C4-2B (cell line): ENCODE results near the gene PARD3B.

Experiments used
- ZFX ChIP-seq: fragments of 450-650 bp; IDR thresholded peaks from 2 replicates; pipeline ENCODE4 v1.6.1; 2017
- TF ChIP-seq, protein P1 (sequence below): fragments of 450-650 bp; conservative IDR thresholded peaks from 2 replicates; pipeline ENCODE4 v1.5.1; 2017; ENCODE audit warnings: mild to moderate bottlenecking

- TF ChIP-seq, protein P1, sequence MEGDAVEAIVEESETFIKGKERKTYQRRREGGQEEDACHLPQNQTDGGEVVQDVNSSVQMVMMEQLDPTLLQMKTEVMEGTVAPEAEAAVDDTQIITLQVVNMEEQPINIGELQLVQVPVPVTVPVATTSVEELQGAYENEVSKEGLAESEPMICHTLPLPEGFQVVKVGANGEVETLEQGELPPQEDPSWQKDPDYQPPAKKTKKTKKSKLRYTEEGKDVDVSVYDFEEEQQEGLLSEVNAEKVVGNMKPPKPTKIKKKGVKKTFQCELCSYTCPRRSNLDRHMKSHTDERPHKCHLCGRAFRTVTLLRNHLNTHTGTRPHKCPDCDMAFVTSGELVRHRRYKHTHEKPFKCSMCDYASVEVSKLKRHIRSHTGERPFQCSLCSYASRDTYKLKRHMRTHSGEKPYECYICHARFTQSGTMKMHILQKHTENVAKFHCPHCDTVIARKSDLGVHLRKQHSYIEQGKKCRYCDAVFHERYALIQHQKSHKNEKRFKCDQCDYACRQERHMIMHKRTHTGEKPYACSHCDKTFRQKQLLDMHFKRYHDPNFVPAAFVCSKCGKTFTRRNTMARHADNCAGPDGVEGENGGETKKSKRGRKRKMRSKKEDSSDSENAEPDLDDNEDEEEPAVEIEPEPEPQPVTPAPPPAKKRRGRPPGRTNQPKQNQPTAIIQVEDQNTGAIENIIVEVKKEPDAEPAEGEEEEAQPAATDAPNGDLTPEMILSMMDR: no peak
- TF ChIP-seq ZFX: no peak
These were observed 468.3 kb downstream of the PARD3B start for GRCh38 chr2:205013586-205013985.
